NCI-H2227 (cell line): ENCODE data around the gene FGF11.
A peak's percentile ranks its signal among the peaks of the same experiment; 100 is the strongest.

Experiments used
- DNase-seq: peaks from one replicate; lab custom pipeline; 2025; ENCODE audit not compliant: unreplicated experiment; lab: John Stamatoyannopoulos, UW

FGF11 gene

DNA sequence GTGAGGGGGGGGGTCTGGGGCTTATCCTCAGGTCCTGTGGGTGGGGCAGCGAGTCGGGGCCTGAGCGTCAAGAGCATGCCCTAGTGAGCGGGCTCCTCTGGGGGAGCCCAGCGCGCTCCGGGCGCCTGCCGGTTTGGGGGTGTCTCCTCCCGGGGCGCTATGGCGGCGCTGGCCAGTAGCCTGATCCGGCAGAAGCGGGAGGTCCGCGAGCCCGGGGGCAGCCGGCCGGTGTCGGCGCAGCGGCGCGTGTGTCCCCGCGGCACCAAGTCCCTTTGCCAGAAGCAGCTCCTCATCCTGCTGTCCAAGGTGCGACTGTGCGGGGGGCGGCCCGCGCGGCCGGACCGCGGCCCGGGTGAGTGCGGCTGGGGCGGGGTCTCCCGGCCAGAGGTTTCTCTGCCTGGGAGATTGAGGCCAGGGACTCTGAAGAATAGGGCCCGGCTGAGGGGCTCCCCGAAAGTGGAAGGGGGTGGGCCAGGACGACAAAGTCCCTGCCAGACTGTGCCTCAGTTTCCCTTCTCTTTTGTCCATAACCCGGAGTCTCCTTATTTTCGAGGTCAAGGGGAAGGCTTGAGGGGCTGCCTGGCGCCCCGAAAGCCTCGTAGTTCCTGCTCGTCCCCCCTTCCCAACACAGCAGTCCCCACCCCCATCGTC lies at the start of gene FGF11:
Gene FGF11, plus strand, starts transcription at position 51 of the 651 bp plus-strand sequence. Its CDS starts 109 bp downstream, at position 160.
- DNase-seq: no peak

DNA sequence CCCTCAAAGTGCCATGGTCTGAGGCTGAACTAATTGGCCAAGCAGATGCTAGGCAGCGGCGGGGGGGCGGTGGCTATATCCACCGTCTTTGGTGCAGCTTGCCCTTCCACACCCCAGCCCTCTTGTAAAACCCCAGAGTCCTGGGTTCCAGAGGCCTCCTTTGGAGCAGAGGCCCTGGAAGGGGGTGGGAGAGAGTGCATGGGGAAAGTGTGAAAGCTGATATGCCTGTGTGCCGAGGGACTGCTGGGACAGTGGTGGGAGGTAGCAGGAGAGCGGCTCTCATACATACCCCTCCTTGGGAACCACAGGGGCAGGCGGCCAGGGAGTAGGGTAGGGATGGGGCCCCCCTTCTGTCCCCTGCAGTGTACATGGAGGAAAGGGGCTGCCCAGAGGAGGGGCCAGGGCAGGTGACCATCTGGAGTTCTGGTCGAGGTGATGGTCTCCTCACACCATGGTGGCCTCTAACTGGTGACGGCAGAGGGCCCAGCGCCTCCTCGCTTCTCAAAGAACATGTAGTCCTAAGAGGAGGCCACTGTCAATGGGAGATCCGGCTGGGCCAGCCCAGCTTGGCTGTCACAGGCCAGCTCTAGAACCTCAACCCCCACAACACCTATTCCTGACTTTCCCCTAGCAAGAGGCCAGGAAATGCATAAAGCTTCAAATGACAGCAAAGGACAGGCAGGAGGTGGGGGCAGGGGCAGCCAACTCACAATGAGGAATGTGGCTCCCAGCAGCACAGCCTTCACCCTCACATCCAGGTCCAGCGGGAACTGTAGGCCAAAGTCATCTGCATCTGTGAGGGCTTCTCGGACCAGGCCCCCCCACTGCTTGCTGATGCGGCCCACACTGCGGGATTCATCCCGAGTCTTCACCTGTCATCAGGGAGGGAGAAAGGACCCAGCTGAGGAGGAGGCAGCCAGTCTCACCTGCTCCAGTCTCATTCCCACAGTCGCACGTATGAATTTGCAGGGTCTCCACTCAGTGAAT lies 49.1 kb upstream of the FGF11 start:
- no peak for DNase-seq

DNA sequence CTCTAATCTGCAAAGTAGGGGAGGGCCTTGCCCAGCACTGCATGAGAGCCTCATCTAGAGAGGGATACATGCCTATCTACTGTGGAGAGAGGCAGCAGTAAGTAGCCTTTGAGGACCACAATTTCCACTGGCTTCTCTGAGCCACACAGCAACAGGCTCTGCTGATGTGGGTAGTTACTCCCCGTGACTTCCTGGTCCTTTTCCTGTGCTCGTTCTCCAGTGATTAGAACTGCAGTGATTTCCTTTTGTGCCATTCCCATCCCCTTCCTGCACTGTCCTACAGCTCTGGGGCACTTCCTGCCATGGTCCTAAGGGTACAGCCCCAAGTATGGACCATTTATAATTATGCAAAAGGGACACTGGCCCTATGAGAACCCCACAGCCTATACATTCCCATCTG lies 48.0 kb upstream of the FGF11 start:
- DNase-seq: no peak

DNA sequence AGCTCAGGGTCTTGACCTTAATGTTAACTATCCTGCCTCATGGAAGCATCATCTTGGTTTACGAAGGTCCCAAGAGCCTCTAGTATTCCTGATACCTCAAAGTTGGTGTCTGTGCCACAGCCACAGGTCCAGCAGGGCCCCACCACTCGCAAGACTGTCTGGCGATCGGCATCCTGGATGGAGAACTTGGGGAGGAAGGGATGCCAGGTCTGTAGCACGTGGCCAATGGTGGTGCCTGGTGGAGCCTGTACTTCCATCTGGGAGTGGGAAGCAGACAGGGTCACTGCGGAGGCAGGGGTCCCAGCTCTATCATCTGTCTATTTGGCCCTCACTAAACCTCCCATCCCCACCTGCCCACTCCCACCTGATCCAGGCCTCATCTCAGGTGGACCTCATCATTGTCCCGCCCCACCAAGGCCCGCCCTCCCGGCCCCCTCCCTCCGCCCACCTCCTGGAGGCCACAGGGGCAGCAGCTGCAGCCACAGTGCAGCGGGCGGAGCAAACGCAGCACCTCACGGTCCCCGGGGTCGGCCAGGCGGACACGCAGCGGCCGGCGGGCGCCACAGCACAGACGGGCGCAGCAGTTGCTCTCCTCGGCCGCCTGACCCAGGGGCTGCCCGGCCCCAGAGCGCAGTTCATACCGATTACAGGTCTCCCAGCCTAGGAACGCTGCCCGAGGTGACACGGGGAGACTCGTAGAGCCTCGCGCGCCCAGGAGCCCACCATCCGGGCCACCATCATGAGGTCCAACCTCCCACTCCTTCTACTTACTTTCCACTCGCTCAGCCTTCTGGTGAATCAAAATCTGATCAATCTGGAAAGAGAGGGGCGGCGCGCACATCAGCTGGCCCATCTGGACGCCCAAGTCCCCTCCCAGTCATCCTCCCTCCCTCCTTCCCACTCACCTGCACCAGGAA lies 46.4 kb upstream of the FGF11 start:
- no peak for DNase-seq

DNA sequence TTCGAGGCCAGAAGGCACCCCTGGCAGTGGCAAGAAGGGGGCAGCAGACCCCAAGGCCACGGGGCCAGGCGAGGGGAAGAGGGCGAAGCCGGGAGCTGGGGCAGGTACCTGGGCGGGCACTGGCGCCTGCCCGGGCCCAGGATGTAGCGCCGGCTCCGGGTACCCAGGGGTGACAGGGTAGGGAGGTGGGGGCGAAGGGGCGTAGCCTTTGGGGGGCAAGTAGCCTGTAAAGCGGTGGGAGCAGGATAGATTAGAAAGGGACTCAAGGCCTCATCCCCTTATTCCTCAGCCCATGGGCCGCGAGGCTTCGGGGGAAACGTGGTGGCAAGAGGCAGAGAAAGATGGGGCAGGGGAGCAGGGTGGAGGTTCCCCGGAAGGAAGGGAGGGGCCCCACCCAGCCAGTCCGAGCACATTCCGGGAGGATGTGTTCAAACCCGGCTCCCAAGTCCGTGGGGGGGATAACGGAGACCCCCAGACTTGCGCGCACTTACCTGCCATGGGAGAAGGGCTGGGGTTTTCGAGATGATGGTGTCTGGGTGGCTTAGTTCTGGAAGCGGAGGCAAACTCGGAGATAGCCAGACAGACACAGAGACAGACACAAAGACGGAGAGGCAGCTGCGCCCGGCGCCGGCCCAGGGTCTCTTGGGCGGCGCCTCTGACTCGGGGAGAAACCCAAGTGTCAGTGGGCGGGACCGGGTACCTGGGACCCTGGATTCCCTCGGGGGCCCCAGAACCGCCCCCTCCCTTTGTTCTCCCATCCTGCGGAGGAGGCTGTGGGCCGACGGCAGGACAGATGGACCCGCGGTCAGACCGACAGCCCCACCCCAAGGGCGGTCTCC lies 45.5 kb upstream of the FGF11 start:
- DNase-seq: peak; percentile 68

DNA sequence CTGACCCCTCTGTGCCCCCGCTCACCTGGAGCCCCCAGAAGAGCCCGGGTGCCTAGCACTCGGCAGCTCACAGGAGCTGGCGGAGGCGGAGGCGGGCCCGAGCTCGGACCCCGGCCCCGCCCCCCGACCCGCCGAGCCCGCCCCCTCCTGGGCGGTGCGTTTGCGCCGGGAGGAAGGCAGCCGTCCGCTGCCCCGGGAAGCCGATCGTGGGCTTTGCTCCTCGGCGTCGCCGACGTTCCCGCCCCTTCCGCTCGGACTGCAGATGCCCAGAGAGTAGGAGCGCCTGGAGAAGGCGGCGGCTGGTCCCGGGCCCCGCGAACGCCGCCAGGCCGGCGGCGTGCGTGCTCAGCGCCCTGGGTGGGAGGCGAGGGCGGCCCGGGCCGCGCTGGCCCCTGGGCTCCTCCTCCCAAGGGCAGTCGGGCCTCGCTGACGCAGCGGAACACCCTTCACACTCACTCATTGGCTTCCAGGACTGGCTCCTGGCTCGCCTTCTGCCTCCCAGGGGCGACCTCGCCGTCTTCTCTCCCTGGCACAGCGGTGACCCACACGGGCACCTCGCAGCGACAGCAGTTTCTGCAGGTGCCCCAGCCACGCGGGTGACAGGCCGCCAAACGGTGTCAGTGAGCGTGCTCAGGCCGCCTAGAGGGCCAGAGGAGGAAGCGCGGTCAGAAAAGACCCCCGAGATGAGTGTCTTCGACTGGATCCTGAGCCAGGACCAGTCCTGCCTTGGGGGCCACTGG lies 44.7 kb upstream of the FGF11 start, which contains the start of gene PLSCR3:
Gene PLSCR3, minus strand, starts transcription at position 74 of the 740 bp plus-strand sequence. CDS start 415 bp downstream, outside the sequence.
- DNase-seq: peak; percentile 84

DNA sequence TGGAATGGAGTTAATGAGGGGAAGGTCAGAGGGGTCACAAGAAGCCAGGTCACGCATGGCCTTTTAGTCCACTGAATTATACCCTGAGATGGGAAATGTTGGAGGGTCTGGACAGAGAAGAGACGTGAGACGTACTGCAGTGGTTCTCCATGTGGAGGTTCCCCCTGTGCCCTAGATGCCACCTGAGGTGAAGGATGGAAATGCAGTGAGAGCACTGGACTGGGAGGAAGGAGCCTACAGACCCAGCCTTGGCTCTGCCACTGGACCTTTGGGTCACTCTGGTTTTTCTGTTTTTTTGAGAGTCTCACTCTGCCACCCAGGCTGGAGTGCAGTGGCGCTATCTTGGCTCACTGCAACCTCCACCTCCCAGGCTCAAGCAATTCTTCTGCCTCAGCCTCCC lies 43.2 kb upstream of the FGF11 start:
- no peak for DNase-seq

DNA sequence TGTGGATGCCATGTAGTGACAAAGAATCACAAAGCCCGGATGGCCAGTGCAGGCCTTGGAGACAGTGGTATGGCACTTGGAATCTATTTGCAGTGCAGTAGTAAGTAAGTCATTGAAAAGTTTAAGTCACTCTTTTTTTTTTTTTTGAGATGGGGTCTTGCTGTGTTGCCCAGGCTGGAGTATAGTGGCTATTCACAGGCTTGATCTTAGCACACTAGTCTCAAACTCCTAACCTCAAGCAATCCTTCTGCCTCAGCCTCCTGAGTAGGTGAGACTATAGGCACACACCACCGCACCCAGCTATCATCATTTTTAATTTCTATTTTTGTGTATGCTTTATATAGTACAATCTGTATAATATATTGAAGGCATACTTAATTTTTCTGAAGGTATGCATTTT lies 40.7 kb upstream of the FGF11 start:
- no peak for DNase-seq

DNA sequence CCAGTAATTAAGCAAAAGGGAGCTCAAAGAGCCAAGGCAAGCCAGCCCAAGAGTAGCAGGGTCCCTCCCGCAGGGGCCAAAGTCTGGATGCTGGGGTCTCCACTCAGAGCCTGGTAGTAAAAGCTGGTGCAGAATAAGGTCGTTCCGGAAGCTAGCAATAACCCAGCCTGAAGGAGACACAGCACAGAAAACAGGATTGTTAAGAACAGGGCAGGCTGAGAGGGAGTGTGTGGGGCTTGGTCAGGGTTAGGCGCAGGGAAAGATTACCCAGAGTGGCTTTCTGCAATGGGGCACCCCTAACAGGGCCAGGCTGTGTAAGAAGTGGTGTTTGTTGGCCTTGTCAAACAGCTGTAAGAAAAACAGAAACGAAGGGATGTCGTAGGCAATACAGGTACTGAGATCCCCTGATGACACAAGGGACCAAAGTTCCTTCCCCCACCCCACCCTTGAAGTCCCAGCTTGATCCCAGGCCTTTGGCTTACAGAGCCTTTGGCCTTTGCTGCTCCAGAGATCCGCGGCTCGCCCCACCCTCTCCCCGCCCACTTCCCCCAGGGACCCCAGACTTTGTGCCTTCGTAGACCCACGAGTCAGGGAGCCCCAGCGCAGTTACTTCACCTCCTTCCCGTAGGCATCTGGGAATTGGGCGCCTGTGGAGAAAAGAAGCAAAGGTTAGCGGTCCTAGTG lies 36.1 kb upstream of the FGF11 start:
- no peak for DNase-seq

DNA sequence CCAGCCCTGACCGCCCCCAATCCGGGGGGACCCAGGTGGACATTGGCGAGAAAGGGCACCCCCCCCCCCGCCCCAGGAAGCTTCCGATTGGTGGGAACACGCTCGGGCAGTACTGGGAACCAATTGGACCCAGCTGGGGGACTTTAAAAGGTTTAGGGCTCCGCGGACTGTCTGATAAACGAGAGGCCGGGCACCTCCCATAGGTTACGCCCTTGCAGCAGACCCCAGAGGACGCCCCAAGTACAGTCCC lies 35.7 kb upstream of the FGF11 start:
- peak; percentile 70 for DNase-seq

DNA sequence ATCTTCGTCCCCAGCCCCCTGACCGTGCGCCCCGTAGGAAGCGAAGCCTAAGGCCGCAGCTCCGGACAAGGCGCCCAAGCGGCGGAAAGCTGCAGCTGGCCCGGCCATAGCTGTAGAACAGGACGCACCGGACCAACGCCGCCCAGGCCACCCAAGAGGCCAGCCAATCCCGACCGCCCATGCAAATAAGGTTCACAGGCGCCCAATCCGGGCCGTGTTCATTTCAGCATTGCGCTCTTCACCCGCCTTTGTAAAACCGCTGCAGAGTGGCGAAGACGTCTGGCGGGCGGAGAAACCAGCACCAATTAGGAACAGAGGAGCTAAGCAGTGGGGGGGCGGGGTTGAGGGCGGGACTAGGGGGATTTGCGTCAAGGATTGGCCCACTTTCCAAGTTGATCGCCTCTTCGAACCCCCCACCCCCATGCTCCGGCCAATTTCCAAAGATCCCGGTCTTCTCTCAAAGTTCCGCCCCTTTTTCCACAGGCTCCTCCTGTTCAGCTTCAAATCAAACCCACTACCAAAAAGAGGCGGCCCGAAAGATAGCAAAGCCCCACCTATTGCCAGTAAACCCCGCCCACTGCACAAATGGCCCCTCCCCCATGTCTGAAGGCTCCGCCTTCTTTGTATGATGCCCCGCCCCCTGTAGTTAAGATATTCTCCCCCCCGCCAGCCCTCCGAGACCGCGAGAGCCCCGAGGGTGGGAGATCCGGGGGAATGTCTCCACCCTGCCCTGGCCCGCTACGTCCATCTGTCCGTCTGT lies 35.2 kb upstream of the FGF11 start, which contains the start of gene TMEM256:
Gene TMEM256, minus strand, starts transcription at position 121 of the 760 bp plus-strand sequence. Its CDS starts 13 bp downstream, at position 108.
- peak; percentile 97 for DNase-seq

DNA sequence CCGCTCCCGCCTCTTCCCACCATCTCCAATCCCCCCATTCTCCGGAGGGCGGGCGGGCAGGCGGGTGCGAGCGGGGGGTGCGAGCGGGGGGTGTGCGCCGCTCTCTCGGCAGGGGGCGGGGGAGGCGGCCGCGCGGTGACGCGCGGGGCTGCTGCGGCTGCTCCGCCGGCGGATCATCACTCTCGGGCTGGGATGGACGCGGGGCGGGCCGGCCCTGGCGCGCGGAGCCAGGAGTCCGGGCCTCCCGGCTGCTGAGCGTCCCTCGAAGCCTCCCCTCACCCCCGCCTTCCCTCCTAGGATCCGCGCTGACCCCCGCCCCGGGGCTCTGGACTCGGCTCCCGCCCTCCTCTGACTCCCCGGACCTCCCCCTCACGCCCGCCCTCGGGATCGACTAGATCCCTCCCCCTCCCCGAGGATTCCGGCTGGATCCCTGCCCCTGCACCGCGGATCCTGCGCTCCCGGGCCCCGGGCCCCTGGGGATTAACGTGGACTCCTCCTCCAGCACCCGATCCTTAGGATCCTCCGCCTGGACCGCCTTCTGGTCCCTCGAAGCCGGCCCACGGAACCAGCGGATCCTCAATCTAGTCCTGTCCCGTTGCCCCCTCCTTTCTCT lies 34.5 kb upstream of the FGF11 start:
- DNase-seq: peak; percentile 62

DNA sequence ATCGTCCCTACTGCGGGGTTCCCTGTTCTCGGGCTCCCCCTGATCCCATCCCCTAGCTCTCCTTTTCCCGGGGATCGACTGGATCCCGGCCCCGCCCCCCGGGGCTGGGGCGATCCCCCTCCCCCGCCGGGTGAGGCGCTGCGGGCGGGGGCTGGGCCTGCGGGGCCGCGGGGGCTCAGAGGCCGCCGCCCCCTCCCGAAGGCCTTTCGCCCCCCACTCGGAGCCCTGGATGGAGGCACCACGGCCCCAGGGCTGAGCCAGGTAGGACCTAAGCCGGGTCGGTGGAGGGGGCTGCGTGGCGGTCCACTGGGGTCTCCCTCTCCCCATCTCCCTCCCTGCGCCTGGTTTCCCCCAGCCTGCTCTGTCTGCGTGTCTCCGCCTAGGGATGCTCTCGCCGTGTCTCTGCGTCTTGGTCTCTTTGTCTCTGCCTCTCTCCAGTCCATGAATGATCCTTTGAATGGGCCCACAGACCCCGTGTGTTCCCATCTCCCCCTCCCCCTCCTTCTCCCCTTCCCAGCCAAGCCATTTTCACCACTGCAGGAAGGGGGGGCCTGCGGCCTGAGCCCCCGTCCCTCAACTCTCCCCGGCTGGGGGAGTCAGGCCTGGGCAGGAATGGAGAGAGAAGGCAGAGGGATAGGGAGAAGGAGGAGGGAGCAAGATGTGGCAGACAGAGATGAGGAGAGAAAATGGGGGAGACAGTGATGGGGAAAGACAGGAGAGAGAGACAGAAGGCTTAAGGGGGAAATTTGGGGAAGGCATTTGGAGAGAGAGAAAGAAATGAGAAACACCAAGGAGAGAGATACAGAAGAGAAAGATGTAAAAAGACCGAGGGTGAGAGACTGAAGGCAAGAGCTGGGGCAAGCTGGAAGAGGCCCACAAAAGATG lies 33.7 kb upstream of the FGF11 start:
- peak; percentile 35 for DNase-seq

DNA sequence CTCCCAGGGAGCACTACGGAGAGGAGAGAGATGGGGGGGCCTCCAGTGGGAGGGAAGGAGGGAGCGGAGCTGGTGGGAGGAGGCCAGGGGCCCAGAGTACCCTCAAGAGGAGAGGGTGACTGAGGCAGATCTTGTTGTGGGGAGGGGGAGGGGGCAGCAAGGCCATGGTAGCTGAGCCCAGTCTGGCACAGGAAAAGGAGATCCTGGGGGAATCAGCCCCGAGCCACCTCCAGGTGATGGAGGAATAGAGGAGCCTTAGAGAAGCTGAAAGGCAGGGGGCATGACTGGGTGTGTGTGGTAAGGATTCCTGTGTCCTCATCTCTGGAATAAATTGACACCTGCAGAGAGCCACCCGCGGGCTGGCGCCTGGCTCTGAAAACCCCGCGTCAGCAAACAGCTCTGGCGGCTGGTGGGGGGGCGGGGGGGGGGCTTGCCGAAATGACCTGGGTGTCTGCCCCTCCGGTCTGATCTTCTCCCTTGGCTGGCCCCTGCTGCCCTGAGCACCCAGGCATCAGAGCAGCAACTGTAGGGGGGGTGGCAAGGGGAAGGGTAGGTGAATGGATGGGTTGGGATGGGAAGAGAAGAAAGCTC lies 33.0 kb upstream of the FGF11 start:
- DNase-seq: no peak

DNA sequence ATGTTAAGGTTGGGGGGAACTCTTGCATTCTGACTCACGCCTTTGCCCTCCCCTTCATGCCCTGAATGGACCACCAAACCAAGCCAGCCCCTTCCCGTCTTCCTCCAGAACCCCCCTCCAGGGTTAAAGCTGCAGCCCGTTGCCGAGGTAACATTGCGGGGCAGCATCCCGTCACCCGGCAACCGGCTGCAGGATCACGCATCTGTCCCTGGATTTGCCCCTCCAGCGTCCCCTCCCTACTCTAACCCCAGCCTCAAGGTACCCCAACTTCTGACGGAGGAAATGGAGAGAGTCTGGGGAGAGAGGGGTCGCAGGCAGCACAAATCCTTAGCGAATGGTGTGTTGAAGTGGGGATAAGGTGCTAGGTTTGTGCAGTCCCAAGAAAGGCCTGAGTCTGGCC lies 32.2 kb upstream of the FGF11 start:
- DNase-seq: no peak

DNA sequence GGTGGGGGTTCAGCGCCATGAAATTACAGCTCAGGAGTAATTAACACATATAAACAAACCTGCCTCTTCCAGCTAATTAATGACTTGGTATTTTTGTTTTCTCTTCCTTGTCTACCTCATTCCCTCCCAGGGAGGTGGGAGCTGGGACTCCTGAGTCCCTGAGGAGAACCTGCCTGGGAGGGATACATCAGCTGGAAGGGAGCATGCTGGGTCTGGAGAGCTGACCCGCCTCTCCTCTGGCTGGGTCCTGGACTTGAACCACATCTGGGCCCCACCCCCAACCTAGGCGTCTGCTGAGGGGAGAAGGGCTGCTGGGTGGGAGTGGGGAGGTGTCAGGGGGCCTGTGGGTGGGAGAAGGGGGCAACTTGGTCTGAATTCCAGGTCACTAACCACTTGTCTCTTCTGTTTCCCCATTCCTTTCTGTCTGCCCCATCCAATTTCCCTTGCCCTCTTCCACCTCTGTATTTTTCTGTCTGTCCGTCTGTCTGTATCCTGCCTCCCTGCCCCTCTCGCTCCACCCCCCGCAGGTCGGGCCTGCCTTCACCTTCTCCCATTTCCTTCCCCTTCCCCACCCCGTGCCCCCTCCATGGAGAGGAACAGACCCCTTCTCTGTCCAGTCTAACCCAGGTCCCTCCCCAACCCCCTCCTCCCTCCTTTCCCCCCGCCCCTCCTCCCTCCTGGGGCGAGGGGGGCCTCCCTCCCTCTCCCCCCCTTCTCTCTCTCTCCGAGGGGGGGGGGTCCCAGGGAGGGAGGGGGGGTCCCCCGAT lies 31.6 kb upstream of the FGF11 start, which contains the start of gene NLGN2:
Gene NLGN2, plus strand, starts transcription at position 361 of the 767 bp plus-strand sequence. CDS start 411 bp downstream, outside the sequence.
- no peak for DNase-seq
